K562 (cell line): Measurements from ENCODE around the gene UBASH3A. TPM values are rescaled to one million over a fixed set of nuclear protein-coding genes. Genes with fewer than 3 reads are reported as not detected.
A peak's percentile ranks its signal among the peaks of the same experiment; 100 is the strongest.

Experiments
- ATAC-seq: fragments of 200-7000 bp; cut with Tn5 transposase; 3 replicates; pipeline ENCODE4 v1.9.1; 2020; ENCODE audit warnings: moderate library complexity
- BruUV-seq: library from RNA; stranded (reverse); fragments of 400-500 nt; replicated peaks from 2 replicates; lab custom pipeline; 2021; lab: Mats Ljungman, UMichigan
- CTCF ChIA-PET: fragments of 300-600 bp; formaldehyde crosslinking; extraction: SDS; loops from one replicate; lab custom pipeline; 2021; ENCODE audit warnings: low intra/inter-chr PET ratio; lab: Yijun Ruan, JAX
- POLR2A ChIA-PET: fragments of 300-600, 350-650 bp; sonication (Branson Sonifier 250); formaldehyde crosslinking; extraction: SDS; loops from one replicate; lab custom pipeline; 2021; ENCODE audit warnings: antibody characterized with exemption, inconsistent platforms; lab: Yijun Ruan, JAX
- DNase-seq, 4 experiments: peaks; one replicate each; pipeline versions ENCODE4 v3.0.0 to v3.0.0-alpha.2; 2011 to 2018; ENCODE audit warnings: low spot score in 3 of 4, mixed read lengths in 3 of 4; ENCODE audit errors: extremely low read depth in 1 of 4
- FAIRE-seq: peaks from 2 replicates; lab custom pipeline; 2011; peaks lifted over from hg19 to GRCh38; lab: Jason Lieb, UNC
- H2AFZ ChIP-seq: 2 replicates; pipeline ENCODE4 v1.6.0; 2011; ENCODE audit warnings: low read depth, low read length, control low read depth, inconsistent platforms
- H3K27ac ChIP-seq: fragments of 200-600 bp; 3 replicates; pipeline ENCODE4 v1.8.0; 2011; ENCODE audit warnings: low read depth, mild to moderate bottlenecking, control low read depth, inconsistent platforms, low read length, moderate library complexity, mixed read lengths; ENCODE audit errors: extremely low read depth
- H3K27me3 ChIP-seq, 2 experiments: fragments of 300-600 bp in 1 of 2; 2 replicates in 1 of 2; 3 replicates in 1 of 2; pipeline versions ENCODE4 v1.6.0 to v1.8.0; 2011; ENCODE audit warnings: inconsistent platforms in 2 of 2, low read length in 2 of 2, mild to moderate bottlenecking in 1 of 2, mixed read lengths in 1 of 2, moderate library complexity in 1 of 2; ENCODE audit not compliant: control insufficient read depth in 2 of 2, insufficient read depth in 2 of 2
- H3K36me3 ChIP-seq: fragments of 300-600 bp; 3 replicates; pipeline ENCODE4 v1.8.0; 2011; ENCODE audit warnings: mild to moderate bottlenecking, low read length, inconsistent platforms; ENCODE audit not compliant: control insufficient read depth, insufficient read depth
- H3K4me1 ChIP-seq, 2 experiments: fragments of 200-600 bp in 1 of 2; replicated peaks in 1 of 2; 2 replicates in 1 of 2; 3 replicates in 1 of 2; pipeline versions ENCODE4 v1.5.1 to v1.8.0; 2011; ENCODE audit warnings: inconsistent platforms in 2 of 2, low read length in 2 of 2, mild to moderate bottlenecking in 1 of 2, mixed read lengths in 1 of 2, moderate library complexity in 1 of 2; ENCODE audit not compliant: control insufficient read depth in 2 of 2, insufficient read depth in 2 of 2
- H3K4me2 ChIP-seq: 2 replicates; pipeline ENCODE4 v1.6.1; 2011; ENCODE audit warnings: low read length, control low read depth, inconsistent platforms, mixed read lengths; ENCODE audit not compliant: insufficient read depth
- H3K4me3 ChIP-seq: fragments of 200-600 bp; sonication (generic), shearing (Covaris generic); 2 replicates; pipeline ENCODE4 v1.5.1; 2016; ENCODE audit warnings: control low read depth, inconsistent platforms
- H3K79me2 ChIP-seq: fragments of 200-600 bp; 3 replicates; pipeline ENCODE4 v1.8.0; 2011; ENCODE audit warnings: low read length, inconsistent platforms; ENCODE audit not compliant: control insufficient read depth, insufficient read depth
- H3K9ac ChIP-seq, 2 experiments: 2 replicates each; pipeline versions ENCODE4 v1.6.0 to v1.6.1; 2011; ENCODE audit warnings: low read depth in 2 of 2, low read length in 2 of 2, control low read depth in 1 of 2, inconsistent platforms in 1 of 2, mild to moderate bottlenecking in 1 of 2, mixed read lengths in 1 of 2; ENCODE audit not compliant: insufficient read depth in 1 of 2
- H3K9me1 ChIP-seq: one replicate; pipeline ENCODE4 v1.6.0; 2011; ENCODE audit warnings: inconsistent platforms, mild to moderate bottlenecking, low read length, moderate library complexity; ENCODE audit not compliant: control insufficient read depth, insufficient read depth
- H3K9me3 ChIP-seq: replicated peaks from 2 replicates; pipeline ENCODE4 v1.5.1; 2011; ENCODE audit warnings: low read depth, low read length, inconsistent platforms; ENCODE audit not compliant: control insufficient read depth, insufficient read depth
- H4K20me1 ChIP-seq: replicated peaks from 2 replicates; pipeline ENCODE4 v1.6.1; 2011; ENCODE audit warnings: low read length, inconsistent platforms, mixed read lengths; ENCODE audit not compliant: control insufficient read depth, insufficient read depth
- CHCHD3 ChIP-seq: fragments of 250-450 bp; sonication (Bioruptor Pico); IDR thresholded peaks from 2 replicates; pipeline ENCODE4 v2.1.2; 2022; ENCODE audit warnings: mild to moderate bottlenecking
- EGR1 ChIP-seq: fragments of 450-650 bp; conservative IDR thresholded peaks from 2 replicates; pipeline ENCODE4 v1.6.1; 2017; ENCODE audit warnings: mild to moderate bottlenecking
- FOXO4 ChIP-seq: fragments of 450-650 bp; formaldehyde crosslinking; IDR thresholded peaks from 2 replicates; pipeline ENCODE4 v1.4.0; 2020; ENCODE audit warnings: mild to moderate bottlenecking, moderate library complexity
- HMGN3 ChIP-seq: IDR thresholded peaks from 2 replicates; pipeline ENCODE4 v1.6.1; 2011; ENCODE audit warnings: borderline replicate concordance, low read depth, mild to moderate bottlenecking, mixed read lengths, low read length; ENCODE audit not compliant: insufficient read length; ENCODE audit errors: extremely low read depth
- MED1 ChIP-seq: sonication (generic); formaldehyde crosslinking; IDR thresholded peaks from 2 replicates; pipeline ENCODE4 v1.8.1; 2023; ENCODE audit warnings: missing genetic modification reagents, borderline replicate concordance
- MLLT1 ChIP-seq, 2 experiments: fragments of 450-650 bp; IDR thresholded peaks; 2 replicates each; pipeline ENCODE4 v1.6.1; 2016
- PCBP2 ChIP-seq: fragments of 200-400 bp; formaldehyde crosslinking; IDR thresholded peaks from 2 replicates; pipeline ENCODE4 v1.6.1; 2018; ENCODE audit warnings: low read length, low read depth, mild to moderate bottlenecking, moderate library complexity; ENCODE audit not compliant: poor library complexity, severe bottlenecking
- RNF2 ChIP-seq: sonication (generic); IDR thresholded peaks from 2 replicates; pipeline ENCODE4 v1.6.1; 2016
- SPI1 ChIP-seq: IDR thresholded peaks from 2 replicates; pipeline ENCODE4 v1.6.1; 2011; ENCODE audit warnings: low read depth, low read length, control low read depth, borderline replicate concordance
- TEAD2 ChIP-seq: fragments of 450-650 bp; IDR thresholded peaks from 2 replicates; pipeline ENCODE4 v1.6.1; 2016; ENCODE audit warnings: missing genetic modification characterization, control low read depth, missing compliant biosample characterization
- ZBTB34 ChIP-seq: fragments of 250-450 bp; sonication (Bioruptor Pico); IDR thresholded peaks from 2 replicates; pipeline ENCODE4 v1.8.0; 2021; ENCODE audit warnings: mild to moderate bottlenecking, moderate library complexity
- ZNF830 ChIP-seq: fragments of 250-450 bp; sonication (Bioruptor Pico); IDR thresholded peaks from 2 replicates; pipeline ENCODE4 v1.5.0; 2021; ENCODE audit warnings: mild to moderate bottlenecking
- WGBS: fragments of 100-300 bp; shearing (Covaris generic); methylation state at CpG from one replicate; pipeline ENCODE4 v1.1.6; 2016; ENCODE audit warnings: low coverage, mixed read lengths; ENCODE audit not compliant: insufficient coverage; ENCODE audit errors: missing lambda C conversion rate; 5-methylcytosine and 5-hydroxymethylcytosine counted together
- in situ Hi-C: fragments of 300-500 bp; cut with MboI; formaldehyde crosslinking; loops from 4 replicates; pipeline ENCODE4 v1.15.0; 2018; ENCODE audit warnings: inconsistent platforms, mixed read lengths
- intact Hi-C: fragments of 100-400 bp; cut with micrococcal nuclease; formaldehyde crosslinking; loops from 2 replicates; pipeline ENCODE4 v1.14.2; 2022
- polyA plus RNA-seq, 8 experiments: library from polyadenylated mRNA; depleted of rRNA in 4 of 8; stranded (reverse) in 5 of 8; unstranded in 3 of 8; fragments of >200 nt; fragmentation: Nextera tagmentation in 2 of 8; fragmentation: Illumina TruSeq in 1 of 8; extraction: Ambion mirVana in 2 of 8; extraction: Trizol in 1 of 8; gene quantifications; 2 replicates each; pipeline versions ENCODE4 v1.2.1 to v1.2.3, GENCODE V29; 2011 to 2014; ENCODE audit warnings: inconsistent platforms in 1 of 8, missing spikeins in 1 of 8
- total RNA-seq, 7 experiments: library from RNA; depleted of rRNA in 6 of 7; stranded (reverse); fragments of >200 nt in 6 of 7; fragmentation: Illumina TruSeq in 2 of 7; extraction: Trizol in 2 of 7; gene quantifications; 2 replicates each; pipeline versions ENCODE4 v1.2.1 to v1.2.3, GENCODE V29; 2011 to 2021; ENCODE audit warnings: low replicate concordance in 1 of 7

The UBASH3A gene
- total and polyA plus RNA-seq, 9 of the 15 experiments (the other 6 are each of a cell fraction or from before 2014, with no cell fraction given), result 0.23 to 1.8 (median 1.1) TPM

- Histone ChIP-seq H3K9me1 (peaks cover 3% of the 10 kb centered on the region), H2AFZ (peak overlapping the region; percentile 60; the same call in 1 of the 2 replicates), H3K27ac (no peak overlapping the region; the same call in 2 of the 3 replicates), H3K36me3 (peaks cover 4% of the 10 kb centered on the region; the same call in 2 of the 3 replicates), H3K9me3 (no peaks in the 10 kb centered on the region), H3K27me3 (no peaks in the 10 kb centered on the region), H4K20me1 (no peaks in the 10 kb centered on the region; the same call in 1 of the 2 replicates), H3K4me1 (peaks cover 11 to 20% of the 10 kb centered on the region in 2 experiments; a peak in 4 of 5 replicates), H3K4me2 (no peak overlapping the region; the same call in 1 of the 2 replicates), H3K9ac (no peak overlapping the region), H3K4me3 (no peak overlapping the region), H3K79me2 (no peaks in the 10 kb centered on the region)
- no TSS peak for BruUV-seq
- CTCF ChIA-PET, result no interaction called here
- WGBS, result 61% methylated on average over 8 of the region's 8 CpGs
- no peak for FAIRE-seq
- no peak for DNase-seq
- ATAC-seq, result no peak
- intact Hi-C loops, result no loop called here
- no peak for TF ChIP-seq EGR1
- TF ChIP-seq ZBTB34 (CRISPR knock-in tag), result no peak
- no peak for TF ChIP-seq RNF2
- no peak for TF ChIP-seq TEAD2
- no peak for TF ChIP-seq CHCHD3 (CRISPR knock-in tag)
- TF ChIP-seq ZNF830 (CRISPR knock-in tag), result no peak
- TF ChIP-seq MED1 (CRISPR knock-in tag), result no peak
- no peak for TF ChIP-seq PCBP2
- TF ChIP-seq HMGN3, result no peak
- no peak for TF ChIP-seq SPI1
- no peak for TF ChIP-seq MLLT1 (IDR thresholded peaks at IDR 0.05)
- TF ChIP-seq FOXO4 (CRISPR knock-in tag), result no peak
- POLR2A ChIA-PET, result interaction anchor here (0.7 kb wide), 2 partner anchors 1192 to 1458 kb away, joined by 3 read pairs; no protein-coding TSS in a partner anchor
- in situ Hi-C loops, result no loop called here
Measured at GRCh38 chr21:42414553-42414927, 10.8 kb downstream of the UBASH3A start.
